Upper lobe of left lung (tissue), 4 donors: ENCODE data around the gene KRTAP20-1.

ENCODE experiments used
- CTCF ChIP-seq, 6 experiments: fragments of 450-650 bp in 4 of 6; fragments of 200-600 bp in 2 of 6; sonication (generic) in 2 of 6; IDR thresholded peaks; one replicate each; pipeline ENCODE4 v1.5.1; 2016 to 2019; ENCODE audit warnings: antibody characterized with exemption in 6 of 6
- EP300 ChIP-seq, 4 donors: sonication (generic); formaldehyde crosslinking; IDR thresholded peaks; one replicate each; pipeline ENCODE4 v1.5.1; 2017; ENCODE audit warnings: antibody characterized with exemption in 4 of 4, control low read depth in 2 of 4
- POLR2A ChIP-seq, 4 donors: fragments of 450-650 bp; IDR thresholded peaks; one replicate each; pipeline ENCODE4 v1.5.1; 2016 to 2017; ENCODE audit warnings: antibody characterized with exemption in 4 of 4, mild to moderate bottlenecking in 2 of 4
- POLR2AphosphoS5 ChIP-seq, 2 donors: sonication (generic); formaldehyde crosslinking; IDR thresholded peaks; one replicate each; pipeline ENCODE4 v1.5.1; 2017; ENCODE audit warnings: antibody characterized with exemption in 2 of 2

DNA sequence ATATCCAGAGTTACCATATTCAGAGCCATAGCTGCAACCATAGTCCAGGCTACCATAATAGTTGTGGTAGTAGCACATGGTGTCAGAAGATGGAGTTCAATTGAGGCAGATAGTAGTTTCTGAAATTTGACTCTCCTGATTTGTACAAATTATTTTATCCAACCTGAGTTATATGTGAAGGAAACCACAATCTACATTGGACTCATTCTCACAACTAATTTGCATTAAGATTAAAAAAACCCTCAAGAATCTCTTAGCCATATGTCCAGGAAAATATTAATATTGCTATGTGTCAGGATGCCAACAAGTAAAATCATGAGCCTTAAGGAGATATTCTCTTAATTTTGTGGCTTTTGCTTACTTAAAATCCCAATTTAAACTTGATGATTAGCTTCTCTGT lies 25.9 kb upstream of the KRTAP20-1 start, which contains the start of gene KRTAP22-2:
- TF ChIP-seq CTCF (IDR thresholded peaks at IDR 0.05) (no peak), POLR2AphosphoS5 (IDR thresholded peaks at IDR 0.05) (no peak), POLR2A (IDR thresholded peaks at IDR 0.05) (no peak), EP300 (IDR thresholded peaks at IDR 0.05) (no peak)
